Colonic mucosa (tissue), 4 donors: ENCODE results near the gene ZNF155. TPM values are rescaled to one million over a fixed set of nuclear protein-coding genes. Genes with fewer than 3 reads are reported as not detected.
A peak's percentile ranks its signal among the peaks of the same experiment; 100 is the strongest.

Source experiments
- DNase-seq: peaks from one replicate; pipeline ENCODE4 v3.0.0-alpha.2; 2020
- H3K27ac ChIP-seq: fragments of 200-600 bp; one replicate; pipeline ENCODE4 v1.8.0; 2021
- H3K27me3 ChIP-seq: fragments of 200-600 bp; one replicate; pipeline ENCODE4 v1.8.0; 2021
- H3K36me3 ChIP-seq: fragments of 200-600 bp; one replicate; pipeline ENCODE4 v1.8.0; 2021
- H3K4me1 ChIP-seq: fragments of 200-600 bp; one replicate; pipeline ENCODE4 v1.8.0; 2021; ENCODE audit warnings: mild to moderate bottlenecking
- H3K4me3 ChIP-seq: fragments of 200-600 bp; one replicate; pipeline ENCODE4 v1.8.0; 2021
- H3K9ac ChIP-seq, 2 donors: one replicate each; pipeline ENCODE4 v1.7.0; 2013; ENCODE audit warnings: control low read depth in 2 of 2, low read depth in 2 of 2, low read length in 2 of 2
- H3K9me3 ChIP-seq: fragments of 200-600 bp; one replicate; pipeline ENCODE4 v1.8.0; 2021
- intact Hi-C: fragments of 100-400 bp; cut with DNase I; formaldehyde crosslinking; loops from one replicate; pipeline ENCODE4 v1.14.1; 2022
- total RNA-seq, 2 donors: library from RNA; stranded (reverse); fragmentation: NEBNext Ultra II Directional in 1 of 2; extraction: Animal tissue kit (Norgen Biotek cat#: 25700) in 1 of 2; gene quantifications; one replicate each; pipeline ENCODE4 v1.2.1, GENCODE V29; 2021
- TF ChIP-seq, protein P1 (sequence below): fragments of 200-600 bp; IDR thresholded peaks from one replicate; pipeline ENCODE4 v1.8.0; 2022; ENCODE audit warnings: antibody characterized with exemption, mild to moderate bottlenecking
- donor health status: healthy.
- donor health status: DM: no; HTN: no; CAD: no.
- donor health status: DM: no; HTN: no; CAD: no.

The ZNF155 gene
- total RNA-seq, result 1 to 10 TPM; 5.6 to 6.1 TPM

DNA sequence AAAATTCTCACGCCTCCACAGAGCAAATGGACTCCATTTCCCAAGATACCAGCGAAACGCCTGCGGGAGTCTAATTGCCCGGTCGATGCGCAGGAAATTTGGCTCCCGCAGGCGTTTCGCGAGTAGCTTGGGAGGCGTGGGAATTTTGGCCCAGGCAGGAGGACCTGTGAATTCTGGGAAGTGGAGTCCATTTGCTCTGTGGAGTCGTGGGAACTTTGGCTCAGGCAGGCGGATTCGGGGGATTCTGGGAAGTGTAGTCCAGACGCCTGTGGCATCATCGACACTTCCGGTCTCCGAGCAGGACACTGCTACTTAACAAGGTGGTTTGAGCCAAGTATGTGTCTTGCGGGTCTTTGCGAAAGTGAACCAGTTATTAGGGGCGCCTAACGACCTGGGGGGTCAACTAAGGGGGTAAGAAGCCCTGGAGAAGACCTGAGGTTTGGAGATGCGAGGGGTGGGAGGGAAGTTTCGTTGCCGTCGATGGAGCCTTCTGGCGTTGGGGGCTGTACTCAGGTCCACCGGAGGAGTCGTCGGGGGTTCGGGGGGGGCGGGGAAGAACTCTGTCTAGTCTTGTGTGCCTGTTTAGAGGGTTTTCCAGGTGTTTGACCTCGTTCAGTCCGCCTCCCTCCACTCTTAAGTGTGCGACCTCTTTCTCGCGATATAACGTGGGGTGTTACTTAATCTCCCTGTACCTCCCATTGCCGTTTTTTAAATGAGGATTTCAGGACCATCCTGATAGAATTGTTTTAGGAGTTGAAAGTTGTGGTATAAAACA lies at the start of gene ZNF155:
Gene ZNF155 (plus strand): TSS at position 277 of the 775 bp plus-strand sequence. CDS start 4,356 bp downstream, outside the sequence.
- Histone ChIP-seq H3K36me3 (no peaks in the 10 kb centered on the region), H3K4me1 (no peaks in the 10 kb centered on the region), H3K27ac (no peak within 1 kb of the TSS), H3K9me3 (no peaks in the 10 kb centered on the region), H3K9ac (peak within 1 kb of the TSS; percentile 37 to 66), H3K27me3 (no peaks in the 10 kb centered on the region), H3K4me3 (peak within 1 kb of the TSS; percentile 67)
- peak; percentile 93 for DNase-seq
- TF ChIP-seq, protein P1, sequence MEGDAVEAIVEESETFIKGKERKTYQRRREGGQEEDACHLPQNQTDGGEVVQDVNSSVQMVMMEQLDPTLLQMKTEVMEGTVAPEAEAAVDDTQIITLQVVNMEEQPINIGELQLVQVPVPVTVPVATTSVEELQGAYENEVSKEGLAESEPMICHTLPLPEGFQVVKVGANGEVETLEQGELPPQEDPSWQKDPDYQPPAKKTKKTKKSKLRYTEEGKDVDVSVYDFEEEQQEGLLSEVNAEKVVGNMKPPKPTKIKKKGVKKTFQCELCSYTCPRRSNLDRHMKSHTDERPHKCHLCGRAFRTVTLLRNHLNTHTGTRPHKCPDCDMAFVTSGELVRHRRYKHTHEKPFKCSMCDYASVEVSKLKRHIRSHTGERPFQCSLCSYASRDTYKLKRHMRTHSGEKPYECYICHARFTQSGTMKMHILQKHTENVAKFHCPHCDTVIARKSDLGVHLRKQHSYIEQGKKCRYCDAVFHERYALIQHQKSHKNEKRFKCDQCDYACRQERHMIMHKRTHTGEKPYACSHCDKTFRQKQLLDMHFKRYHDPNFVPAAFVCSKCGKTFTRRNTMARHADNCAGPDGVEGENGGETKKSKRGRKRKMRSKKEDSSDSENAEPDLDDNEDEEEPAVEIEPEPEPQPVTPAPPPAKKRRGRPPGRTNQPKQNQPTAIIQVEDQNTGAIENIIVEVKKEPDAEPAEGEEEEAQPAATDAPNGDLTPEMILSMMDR, result no peak
- intact Hi-C loops, result no loop called here

DNA sequence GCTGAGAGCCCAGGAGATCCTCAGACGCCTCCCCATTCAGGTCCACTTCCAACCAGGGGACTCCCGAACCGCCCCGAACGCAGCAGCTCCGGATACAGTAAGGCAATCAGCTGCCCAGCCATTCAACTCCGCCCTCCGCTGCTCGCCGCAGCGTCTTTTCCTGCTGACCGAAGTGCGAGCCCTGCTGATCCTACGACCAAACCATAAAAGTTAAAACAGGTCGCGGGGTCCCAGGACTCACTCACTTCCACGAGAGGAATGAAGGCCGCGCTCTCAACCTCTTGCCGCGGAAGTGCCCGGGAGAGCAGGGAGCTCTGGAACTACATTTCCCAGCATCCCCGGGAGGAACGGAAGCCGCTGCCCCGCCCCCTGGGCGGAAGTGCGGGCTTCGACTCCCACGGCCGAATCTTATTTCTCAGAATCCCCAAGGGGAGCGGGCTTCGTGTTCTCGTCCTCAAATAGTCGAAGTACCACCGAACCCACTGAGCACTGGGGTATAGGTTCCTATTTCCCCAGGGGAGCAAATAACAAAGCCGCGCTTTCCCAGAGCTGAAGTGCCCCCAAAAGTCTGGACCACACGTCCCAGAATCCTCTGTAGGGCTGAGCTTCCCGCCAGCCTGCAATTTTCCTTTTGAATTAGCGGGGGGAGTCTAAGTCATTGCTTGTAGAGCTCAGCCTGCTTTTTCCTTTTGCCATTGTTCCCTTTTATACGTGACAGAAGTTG lies 48.8 kb upstream of the ZNF155 start, which contains the start of gene ZNF45:
Gene ZNF45 (minus strand): TSS at position 298 of the 724 bp plus-strand sequence. CDS start 13,097 bp downstream, outside the sequence.
- Histone ChIP-seq H3K27me3 (no peaks in the 10 kb centered on the region), H3K9me3 (no peaks in the 10 kb centered on the region), H3K4me3 (peak within 1 kb of the TSS; percentile 69), H3K36me3 (peaks cover 5% of the 10 kb centered on the region), H3K9ac (peak within 1 kb of the TSS; percentile 79 to 82), H3K4me1 (no peaks in the 10 kb centered on the region), H3K27ac (peak within 1 kb of the TSS; percentile 82)
- TF ChIP-seq, protein P1, result no peak
- intact Hi-C loops, result no loop called here
- DNase-seq, result peak; percentile 94

DNA sequence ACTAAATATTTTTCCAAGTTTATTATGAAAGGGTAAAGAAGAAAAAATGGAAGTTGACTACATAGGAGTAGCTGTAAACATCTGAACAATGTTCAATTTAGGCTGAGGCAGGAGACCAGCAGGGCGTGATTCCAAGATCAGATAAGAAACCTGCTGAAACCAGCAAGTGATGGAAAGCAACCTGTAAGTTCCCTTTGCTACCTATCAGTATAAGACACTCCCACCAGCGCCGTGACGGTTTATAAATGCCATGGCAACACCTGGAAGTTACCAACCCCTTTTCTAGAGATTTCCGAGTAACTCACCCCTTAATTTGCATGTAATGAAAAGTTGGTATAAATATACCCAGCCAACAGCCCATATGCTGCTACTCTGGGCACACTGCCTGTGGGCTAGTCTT lies 47.8 kb upstream of the ZNF155 start:
- intact Hi-C loops, result no loop called here
- TF ChIP-seq, protein P1, result no peak
- Histone ChIP-seq H3K36me3 (no peaks in the 10 kb centered on the region), H3K9ac (no peak overlapping the region), H3K27me3 (no peaks in the 10 kb centered on the region), H3K4me1 (no peaks in the 10 kb centered on the region), H3K9me3 (no peaks in the 10 kb centered on the region), H3K4me3 (no peak overlapping the region), H3K27ac (no peak overlapping the region)
- peak; percentile 35 for DNase-seq

DNA sequence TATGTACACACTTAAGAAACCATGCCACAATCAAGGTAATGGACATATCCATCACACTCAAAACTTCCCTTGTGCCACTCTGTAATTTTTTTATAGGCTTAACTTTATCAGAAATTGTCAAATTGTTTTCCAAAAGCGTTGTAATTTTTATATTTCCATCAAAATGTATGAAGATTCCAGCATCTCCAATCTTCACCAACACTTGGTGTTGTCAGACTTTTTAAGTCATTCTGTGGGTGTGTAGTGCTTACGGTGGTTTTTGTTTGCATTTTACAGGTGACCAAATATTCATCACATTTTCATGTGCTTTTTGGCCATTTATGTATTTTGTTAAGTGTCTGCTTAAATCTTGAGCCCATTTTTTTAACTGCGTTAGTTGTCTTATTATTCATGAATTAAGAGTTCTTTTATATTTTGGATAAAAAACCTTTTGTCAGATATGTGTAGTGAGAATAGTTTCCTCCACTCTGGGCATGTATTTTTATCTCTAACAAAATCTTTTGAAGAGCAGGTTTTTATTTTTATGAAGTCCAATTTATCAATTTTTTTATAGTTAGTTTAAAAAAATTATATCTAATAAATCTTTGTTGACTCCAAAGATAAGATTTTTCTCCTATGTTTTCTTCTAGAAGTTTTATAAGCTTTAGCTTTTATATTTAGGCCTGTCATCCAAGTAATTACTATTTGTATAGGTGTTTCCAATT lies 44.3 kb upstream of the ZNF155 start:
- no peak for DNase-seq
- H3K9ac ChIP-seq, result no peak overlapping the region
- H3K27ac ChIP-seq, result no peak overlapping the region
- H3K27me3 ChIP-seq, result no peaks in the 10 kb centered on the region
- TF ChIP-seq, protein P1, result no peak
- H3K4me3 ChIP-seq, result no peak overlapping the region
- no peaks in the 10 kb centered on the region for H3K9me3 ChIP-seq
- H3K4me1 ChIP-seq, result no peaks in the 10 kb centered on the region
- intact Hi-C loops, result no loop called here
- H3K36me3 ChIP-seq, result no peaks in the 10 kb centered on the region

DNA sequence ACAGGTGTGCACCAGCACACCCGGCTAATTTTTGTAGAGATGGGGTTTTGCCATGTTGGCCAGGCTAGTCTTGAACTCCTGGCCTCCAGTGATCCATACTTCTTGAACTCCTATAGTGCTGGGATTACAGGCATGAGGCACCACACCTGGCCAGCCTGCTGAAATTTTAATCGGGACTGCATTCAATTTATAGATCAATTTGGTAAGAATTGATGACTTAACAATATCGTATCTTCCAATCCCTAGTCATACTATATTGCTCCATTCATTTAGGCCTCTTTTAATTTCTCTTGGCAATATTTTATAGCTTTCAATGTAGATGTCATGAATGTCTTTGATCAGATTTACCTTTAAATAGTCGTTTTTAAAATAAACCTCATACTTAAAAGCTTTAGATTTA lies 43.3 kb upstream of the ZNF155 start:
- intact Hi-C loops, result no loop called here
- Histone ChIP-seq H3K9ac (no peak overlapping the region), H3K4me3 (no peak overlapping the region), H3K36me3 (no peaks in the 10 kb centered on the region), H3K27me3 (no peaks in the 10 kb centered on the region), H3K9me3 (no peaks in the 10 kb centered on the region), H3K4me1 (no peaks in the 10 kb centered on the region), H3K27ac (no peak overlapping the region)
- DNase-seq, result no peak
- TF ChIP-seq, protein P1, result no peak
